HepG2 (cell line): ENCODE measurements around the gene NEUROG2.

Source experiments
- KDM5A ChIP-seq: fragments of 200-600 bp; sonication (generic); IDR thresholded peaks from 2 replicates; pipeline ENCODE4 v1.7.0; 2018; ENCODE audit warnings: antibody characterized with exemption, mild to moderate bottlenecking, low read length, borderline replicate concordance
- TF ChIP-seq, protein P1 (sequence below): sonication (generic); formaldehyde crosslinking; IDR thresholded peaks from 2 replicates; pipeline ENCODE4 v1.5.0; 2020; ENCODE audit warnings: mild to moderate bottlenecking, missing genetic modification reagents, moderate library complexity

DNA sequence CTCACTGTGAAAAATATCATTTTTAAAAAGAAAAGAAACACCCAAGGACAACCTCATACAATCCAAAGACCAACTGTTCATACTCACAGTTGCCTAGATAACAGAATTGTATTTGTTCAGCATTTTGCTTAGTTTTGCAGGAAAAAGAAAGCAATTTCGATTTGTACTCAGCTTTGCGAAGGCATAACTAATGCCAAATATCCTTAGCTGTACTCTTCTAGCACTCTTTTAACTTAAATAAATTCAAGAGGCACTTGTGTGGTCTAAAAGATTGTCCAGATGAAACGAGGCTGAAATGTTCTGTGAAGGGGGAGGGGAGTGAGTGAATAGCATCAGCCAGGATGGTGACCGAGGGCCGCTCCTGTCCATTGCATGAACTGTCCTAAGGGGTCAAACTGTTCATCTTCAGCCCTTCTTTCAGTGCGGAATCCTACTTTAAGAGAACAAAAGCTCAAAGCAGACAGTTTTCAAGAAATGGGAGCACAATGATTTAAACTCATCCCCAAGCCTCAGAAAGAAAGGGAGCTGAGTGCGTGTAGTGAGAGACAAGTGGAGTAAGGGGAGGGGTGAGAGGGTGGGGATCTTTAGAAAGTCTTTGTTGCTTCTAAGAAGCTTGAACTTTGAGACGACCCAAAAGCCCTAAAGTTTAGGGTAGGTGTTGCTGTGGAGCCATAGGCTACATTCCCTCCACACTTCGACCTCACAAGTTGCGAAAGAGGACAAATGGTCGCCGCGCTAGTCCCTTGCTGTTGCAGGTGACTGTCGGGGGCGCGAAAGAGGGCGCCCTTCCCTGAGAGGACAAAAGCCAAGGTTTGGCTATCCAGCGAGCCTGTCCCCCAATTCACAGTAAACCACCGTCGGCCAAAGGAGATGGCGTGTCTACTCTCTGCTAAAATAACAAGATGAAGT lies 4.0 kb upstream of the NEUROG2 start:
- no peak for TF ChIP-seq KDM5A
- TF ChIP-seq, protein P1, sequence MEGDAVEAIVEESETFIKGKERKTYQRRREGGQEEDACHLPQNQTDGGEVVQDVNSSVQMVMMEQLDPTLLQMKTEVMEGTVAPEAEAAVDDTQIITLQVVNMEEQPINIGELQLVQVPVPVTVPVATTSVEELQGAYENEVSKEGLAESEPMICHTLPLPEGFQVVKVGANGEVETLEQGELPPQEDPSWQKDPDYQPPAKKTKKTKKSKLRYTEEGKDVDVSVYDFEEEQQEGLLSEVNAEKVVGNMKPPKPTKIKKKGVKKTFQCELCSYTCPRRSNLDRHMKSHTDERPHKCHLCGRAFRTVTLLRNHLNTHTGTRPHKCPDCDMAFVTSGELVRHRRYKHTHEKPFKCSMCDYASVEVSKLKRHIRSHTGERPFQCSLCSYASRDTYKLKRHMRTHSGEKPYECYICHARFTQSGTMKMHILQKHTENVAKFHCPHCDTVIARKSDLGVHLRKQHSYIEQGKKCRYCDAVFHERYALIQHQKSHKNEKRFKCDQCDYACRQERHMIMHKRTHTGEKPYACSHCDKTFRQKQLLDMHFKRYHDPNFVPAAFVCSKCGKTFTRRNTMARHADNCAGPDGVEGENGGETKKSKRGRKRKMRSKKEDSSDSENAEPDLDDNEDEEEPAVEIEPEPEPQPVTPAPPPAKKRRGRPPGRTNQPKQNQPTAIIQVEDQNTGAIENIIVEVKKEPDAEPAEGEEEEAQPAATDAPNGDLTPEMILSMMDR: peak; percentile 43
